PC-9 (cell line): ENCODE measurements around the gene BRSK2.

ENCODE experiments used
- EZH2 ChIP-seq: fragments of 200-600 bp; sonication (generic); IDR thresholded peaks from 2 replicates; pipeline ENCODE4 v1.8.0; 2017; ENCODE audit warnings: antibody characterized with exemption, low read depth
- TF ChIP-seq, protein P1 (sequence below): fragments of 200-600 bp; sonication (generic); conservative IDR thresholded peaks from 2 replicates; pipeline ENCODE4 v1.6.1; 2017; ENCODE audit warnings: mixed run types, antibody characterized with exemption, mild to moderate bottlenecking, moderate library complexity

- TF ChIP-seq, protein P1, sequence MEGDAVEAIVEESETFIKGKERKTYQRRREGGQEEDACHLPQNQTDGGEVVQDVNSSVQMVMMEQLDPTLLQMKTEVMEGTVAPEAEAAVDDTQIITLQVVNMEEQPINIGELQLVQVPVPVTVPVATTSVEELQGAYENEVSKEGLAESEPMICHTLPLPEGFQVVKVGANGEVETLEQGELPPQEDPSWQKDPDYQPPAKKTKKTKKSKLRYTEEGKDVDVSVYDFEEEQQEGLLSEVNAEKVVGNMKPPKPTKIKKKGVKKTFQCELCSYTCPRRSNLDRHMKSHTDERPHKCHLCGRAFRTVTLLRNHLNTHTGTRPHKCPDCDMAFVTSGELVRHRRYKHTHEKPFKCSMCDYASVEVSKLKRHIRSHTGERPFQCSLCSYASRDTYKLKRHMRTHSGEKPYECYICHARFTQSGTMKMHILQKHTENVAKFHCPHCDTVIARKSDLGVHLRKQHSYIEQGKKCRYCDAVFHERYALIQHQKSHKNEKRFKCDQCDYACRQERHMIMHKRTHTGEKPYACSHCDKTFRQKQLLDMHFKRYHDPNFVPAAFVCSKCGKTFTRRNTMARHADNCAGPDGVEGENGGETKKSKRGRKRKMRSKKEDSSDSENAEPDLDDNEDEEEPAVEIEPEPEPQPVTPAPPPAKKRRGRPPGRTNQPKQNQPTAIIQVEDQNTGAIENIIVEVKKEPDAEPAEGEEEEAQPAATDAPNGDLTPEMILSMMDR: no peak
- no peak for TF ChIP-seq EZH2
Measured at GRCh38 chr11:1455763-1456060, 66.0 kb downstream of the BRSK2 start.
